AG04450 (cell line): Measurements from ENCODE around the gene NPIPA1. TPM values are rescaled to one million over a fixed set of nuclear protein-coding genes. Genes with fewer than 3 reads are reported as not detected.
"Not testable (repeated sequence)": the region's sequence is repeated elsewhere in the genome, so short reads cannot be mapped to it uniquely, and the experiment has no call there.

ENCODE experiments used
- CTCF ChIA-PET: fragments of 300-600, 350-600 bp; formaldehyde crosslinking; extraction: SDS; loops from one replicate; lab custom pipeline; 2022; ENCODE audit warnings: antibody characterized with exemption, inconsistent platforms; lab: Charles Lee
- POLR2A ChIA-PET: fragments of 350-600 bp; formaldehyde crosslinking; extraction: SDS; loops from one replicate; lab custom pipeline; 2021; ENCODE audit warnings: antibody characterized with exemption, inconsistent platforms; lab: Yijun Ruan, JAX
- DNase-seq: peaks from one replicate; pipeline ENCODE4 v3.0.0-alpha.2; 2011; ENCODE audit warnings: low read depth, low spot score
- H3K27ac ChIP-seq: one replicate; pipeline ENCODE4 v1.5.1; 2012; ENCODE audit warnings: low read depth, low read length, control low read depth
- H3K27me3 ChIP-seq: one replicate; pipeline ENCODE4 v1.6.0; 2012; ENCODE audit warnings: low read length; ENCODE audit not compliant: control insufficient read depth, insufficient read depth
- H3K4me3 ChIP-seq: 2 replicates; pipeline ENCODE4 v1.5.1; 2011; ENCODE audit warnings: mild to moderate bottlenecking, low read depth, low read length, control low read depth
- H3K9me3 ChIP-seq: 2 replicates; pipeline ENCODE4 v1.5.1; 2012; ENCODE audit warnings: low read length; ENCODE audit not compliant: control insufficient read depth, insufficient read depth
- polyA plus RNA-seq: library from polyadenylated mRNA; depleted of rRNA; stranded (reverse); fragments of >200 nt; gene quantifications from 2 replicates; pipeline ENCODE4 v1.2.3, GENCODE V29; 2011

Gene NPIPA1
- polyA plus RNA-seq, 1 experiment: 63.4 TPM

GRCh38 chr16:14974331-14974655 lies 37.0 kb downstream of the NPIPA1 start:
- peak overlapping the region; percentile 81 for H3K4me3 ChIP-seq
- CTCF ChIA-PET, DNase-seq, H3K9me3 ChIP-seq, H3K27me3 ChIP-seq, H3K27ac ChIP-seq: not testable (repeated sequence)
- POLR2A ChIA-PET: interaction anchor here (0.6 kb wide), 1 partner anchor 20 kb away, joined by 8 read pairs; no protein-coding TSS in a partner anchor

- ChIA-PET CTCF (interaction anchor here (0.8 kb wide), 1 partner anchor 13 kb away, joined by 4 read pairs; no protein-coding TSS in a partner anchor), POLR2A (interaction anchor here (0.6 kb wide), 1 partner anchor 20 kb away, joined by 8 read pairs; no protein-coding TSS in a partner anchor)
- DNase-seq: peak; percentile 52
- Histone ChIP-seq H3K4me3 (peak within 1 kb of the TSS; percentile 81), H3K27ac (peak within 1 kb of the TSS; percentile 84)
- H3K9me3 ChIP-seq, H3K27me3 ChIP-seq: not testable (repeated sequence)
Measured at GRCh38 chr16:14974656-14975417, 37.6 kb downstream of the NPIPA1 start, which contains the start of gene PDXDC1. TSS of gene PDXDC1 (plus strand) at chr16:14975026. CDS start at chr16:14975200, 174 bp downstream.

GRCh38 chr16:14975418-14976194 lies 38.4 kb downstream of the NPIPA1 start:
- H3K9me3 ChIP-seq, H3K27me3 ChIP-seq, POLR2A ChIA-PET, DNase-seq: not testable (repeated sequence)
- peak overlapping the region; percentile 81 for H3K4me3 ChIP-seq
- CTCF ChIA-PET: interaction anchor here (0.8 kb wide), 1 partner anchor 13 kb away, joined by 4 read pairs; no protein-coding TSS in a partner anchor
- H3K27ac ChIP-seq: peak overlapping the region; percentile 12

GRCh38 chr16:14976971-14977736 lies 39.9 kb downstream of the NPIPA1 start:
- H3K4me3 ChIP-seq, POLR2A ChIA-PET, H3K27me3 ChIP-seq, DNase-seq, H3K9me3 ChIP-seq, H3K27ac ChIP-seq, CTCF ChIA-PET: not testable (repeated sequence)

GRCh38 chr16:14978281-14978680 lies 41.0 kb downstream of the NPIPA1 start:
- H3K4me3 ChIP-seq, POLR2A ChIA-PET, CTCF ChIA-PET, H3K9me3 ChIP-seq, DNase-seq, H3K27me3 ChIP-seq, H3K27ac ChIP-seq: not testable (repeated sequence)

GRCh38 chr16:14978908-14979307 lies 41.7 kb downstream of the NPIPA1 start:
- H3K27me3 ChIP-seq, H3K4me3 ChIP-seq, CTCF ChIA-PET, H3K27ac ChIP-seq, H3K9me3 ChIP-seq, DNase-seq: not testable (repeated sequence)
- POLR2A ChIA-PET: interaction anchor here (0.7 kb wide), 1 partner anchor 499 kb away, joined by 3 read pairs; no protein-coding TSS in a partner anchor

- H3K27me3 ChIP-seq, H3K9me3 ChIP-seq, POLR2A ChIA-PET, H3K4me3 ChIP-seq, CTCF ChIA-PET, H3K27ac ChIP-seq, DNase-seq: not testable (repeated sequence)
Measured at GRCh38 chr16:14981234-14981633, 44.0 kb downstream of the NPIPA1 start.

GRCh38 chr16:14982521-14982920 lies 45.3 kb downstream of the NPIPA1 start:
- H3K4me3 ChIP-seq, H3K27me3 ChIP-seq, POLR2A ChIA-PET, H3K27ac ChIP-seq, DNase-seq, CTCF ChIA-PET, H3K9me3 ChIP-seq: not testable (repeated sequence)

- H3K27me3 ChIP-seq, H3K9me3 ChIP-seq, H3K27ac ChIP-seq, H3K4me3 ChIP-seq, CTCF ChIA-PET, POLR2A ChIA-PET, DNase-seq: not testable (repeated sequence)
Measured at GRCh38 chr16:14988092-14988491, 50.8 kb downstream of the NPIPA1 start.

- CTCF ChIA-PET, H3K4me3 ChIP-seq, H3K9me3 ChIP-seq, H3K27ac ChIP-seq, H3K27me3 ChIP-seq, POLR2A ChIA-PET, DNase-seq: not testable (repeated sequence)
Measured at GRCh38 chr16:14988661-14989191, 51.5 kb downstream of the NPIPA1 start.
